Measurements from ENCODE around the gene TAF4. TPM values are rescaled to one million over a fixed set of nuclear protein-coding genes. Genes with fewer than 3 reads are reported as not detected.

The TAF4 gene
- total RNA-seq, 1 experiment from 2014 or later: 21.0 TPM

GRCh38 chr20:61968932-61969331, 96.7 kb downstream of the TAF4 start:
- H3K4me1 ChIP-seq (ENCODE audit: control insufficient read depth, insufficient read depth, low read length): no peaks in the 10 kb centered on the region
- no peaks in the 10 kb centered on the region for H3K9me3 ChIP-seq (ENCODE audit: control insufficient read depth, insufficient read depth, low read depth, low read length)
- BruUV-seq (replicated peaks): no TSS peak
- no peak overlapping the region for H3K27ac ChIP-seq (ENCODE audit: low read length)
- H3K36me3 ChIP-seq (ENCODE audit: control insufficient read depth, insufficient read depth, low read length): no peaks in the 10 kb centered on the region; the same call in 1 of the 2 replicates
- H3K27me3 ChIP-seq (ENCODE audit: control insufficient read depth, insufficient read depth, low read length): no peaks in the 10 kb centered on the region
- ChIA-PET POLR2A (no interaction called here), CTCF (no interaction called here)
- no peak for ATAC-seq
- H3K4me3 ChIP-seq (ENCODE audit: low read depth in 2 of 2, low read length in 2 of 2): no peak overlapping the region
- in situ Hi-C loops (cut with HindIII; ENCODE audit: low pct_unique_long_range_greater_than_20kb, low sequenced_read_pairs) (no loop called here), intact Hi-C loops (cut with micrococcal nuclease; ENCODE audit: unreplicated experiment) (no loop called here)
- TF ChIP-seq CTCF (IDR thresholded peaks at IDR 0.05): no peak
- no peak for TF ChIP-seq SIN3A (IDR thresholded peaks at IDR 0.05; ENCODE audit: borderline replicate concordance, insufficient read depth, low read depth, low read length)
- TF ChIP-seq POLR2AphosphoS5 (IDR thresholded peaks at IDR 0.05; ENCODE audit: low read depth, low read length): no peak
- DNase-seq (ENCODE audit: low read depth, low spot score): no peak

GRCh38 chr20:61968036-61968810, 97.5 kb downstream of the TAF4 start:
- intact Hi-C loops (cut with micrococcal nuclease; ENCODE audit: unreplicated experiment) (no loop called here), in situ Hi-C loops (cut with HindIII; ENCODE audit: low pct_unique_long_range_greater_than_20kb, low sequenced_read_pairs) (no loop called here)
- H3K9me3 ChIP-seq (ENCODE audit: control insufficient read depth, insufficient read depth, low read depth, low read length): no peaks in the 10 kb centered on the region
- no peaks in the 10 kb centered on the region; the same call in 1 of the 2 replicates for H3K36me3 ChIP-seq (ENCODE audit: control insufficient read depth, insufficient read depth, low read length)
- no peak for TF ChIP-seq TCF7L2 (IDR thresholded peaks at IDR 0.05; ENCODE audit: low read depth, low read length)
- no peak for TF ChIP-seq SIN3A (IDR thresholded peaks at IDR 0.05; ENCODE audit: borderline replicate concordance, insufficient read depth, low read depth, low read length)
- TF ChIP-seq REST (IDR thresholded peaks at IDR 0.05; ENCODE audit: insufficient read depth in 1 of 2, low read depth in 2 of 2, low read length in 1 of 2): no peak
- no peak for TF ChIP-seq CTCF (IDR thresholded peaks at IDR 0.05)
- no peak for TF ChIP-seq POLR2AphosphoS5 (IDR thresholded peaks at IDR 0.05; ENCODE audit: low read depth, low read length)
- ChIA-PET POLR2A (no interaction called here), CTCF (interaction anchor here (0.6 kb wide), 1 partner anchor 60 kb away, joined by 4 read pairs; no protein-coding TSS in a partner anchor)
- no peak overlapping the region for H3K27ac ChIP-seq (ENCODE audit: low read length)
- no peaks in the 10 kb centered on the region for H3K27me3 ChIP-seq (ENCODE audit: control insufficient read depth, insufficient read depth, low read length)
- BruUV-seq (replicated peaks): no TSS peak
- ATAC-seq: no peak
- no peaks in the 10 kb centered on the region for H3K4me1 ChIP-seq (ENCODE audit: control insufficient read depth, insufficient read depth, low read length)
- no peak overlapping the region for H3K4me3 ChIP-seq (ENCODE audit: low read depth in 2 of 2, low read length in 2 of 2)
- no peak for DNase-seq (ENCODE audit: low read depth, low spot score)

Data from Panc1 (cell line).